ENCODE results near the gene CRY2. TPM values are rescaled to one million over a fixed set of nuclear protein-coding genes. Genes with fewer than 3 reads are reported as not detected.
A peak's percentile ranks its signal among the peaks of the same experiment; 100 is the strongest.
"Not testable (repeated sequence)": the region's sequence is repeated elsewhere in the genome, so short reads cannot be mapped to it uniquely, and the experiment has no call there.

CRY2 gene
- total and polyA plus RNA-seq, 5 experiments from 2014 or later, result 24.3 to 64.5 (median 33.4) TPM

DNA sequence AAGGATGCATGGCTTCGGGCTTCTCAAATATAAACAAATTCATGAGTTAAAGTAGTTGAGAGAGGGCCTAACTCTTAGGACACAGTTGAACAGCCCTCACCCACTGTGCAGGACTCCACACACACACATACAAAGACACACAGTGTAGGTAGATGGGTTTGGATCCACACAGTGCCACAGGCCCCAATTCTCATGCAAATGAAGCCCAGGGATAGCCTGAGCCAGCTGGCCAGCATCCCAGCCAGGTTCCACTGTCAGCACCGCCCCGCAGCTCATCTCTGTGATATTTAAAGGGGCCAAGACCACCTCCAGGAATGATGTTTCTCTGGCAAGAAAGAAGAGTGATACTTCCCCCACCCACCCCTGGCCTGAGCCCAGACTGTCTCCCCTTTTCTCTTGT, 30.7 kb upstream of the CRY2 start:
- H3K27me3 Mint-ChIP-seq, result peaks cover 0 to 4% (median 0%) of the 10 kb centered on the region in 5 donors
- ATAC-seq (no peak), DNase-seq (no peak)
- no peaks in the 10 kb centered on the region for H3K9me3 Mint-ChIP-seq
- H3K36me3 Mint-ChIP-seq, result peaks cover 0 to 3% (median 0%) of the 10 kb centered on the region in 3 donors
- POLR2A ChIA-PET, result no interaction called here
- H3K27ac Mint-ChIP-seq, result no peak overlapping the region
- peaks cover 0 to 9% (median 5%) of the 10 kb centered on the region in 4 donors for H3K4me1 Mint-ChIP-seq
- H3K4me3 Mint-ChIP-seq, result no peak overlapping the region

DNA sequence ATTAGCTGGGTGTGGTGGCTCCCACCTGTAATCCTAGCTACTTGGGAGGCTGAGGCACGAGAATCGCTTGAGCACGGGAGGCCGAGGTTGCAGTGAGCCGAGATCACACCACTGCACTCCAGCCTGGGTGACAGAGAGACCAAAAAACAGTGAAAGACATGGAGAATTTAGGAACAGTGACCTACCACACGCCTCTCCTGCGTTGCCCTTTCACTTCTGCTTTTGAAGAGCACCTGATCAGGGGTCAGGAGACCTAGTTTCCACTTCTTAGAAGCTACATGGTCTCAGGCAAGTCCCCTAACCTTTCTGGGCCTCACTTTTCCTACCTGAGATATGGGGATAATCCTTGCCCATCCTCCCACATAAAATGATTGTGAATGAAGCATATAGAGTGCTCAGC, 30.1 kb upstream of the CRY2 start:
- Mint-ChIP-seq H3K36me3 (peaks cover 0 to 2% (median 0%) of the 10 kb centered on the region in 3 donors), H3K27ac (peak overlapping the region in 1 of 10 donors; percentile 14), H3K9me3 (no peaks in the 10 kb centered on the region), H3K27me3 (peaks cover 0 to 4% (median 0%) of the 10 kb centered on the region in 5 donors), H3K4me3 (no peak overlapping the region), H3K4me1 (peaks cover 0 to 9% (median 5%) of the 10 kb centered on the region in 4 donors)
- no peak for ATAC-seq
- POLR2A ChIA-PET, result no interaction called here
- no peak for DNase-seq

DNA sequence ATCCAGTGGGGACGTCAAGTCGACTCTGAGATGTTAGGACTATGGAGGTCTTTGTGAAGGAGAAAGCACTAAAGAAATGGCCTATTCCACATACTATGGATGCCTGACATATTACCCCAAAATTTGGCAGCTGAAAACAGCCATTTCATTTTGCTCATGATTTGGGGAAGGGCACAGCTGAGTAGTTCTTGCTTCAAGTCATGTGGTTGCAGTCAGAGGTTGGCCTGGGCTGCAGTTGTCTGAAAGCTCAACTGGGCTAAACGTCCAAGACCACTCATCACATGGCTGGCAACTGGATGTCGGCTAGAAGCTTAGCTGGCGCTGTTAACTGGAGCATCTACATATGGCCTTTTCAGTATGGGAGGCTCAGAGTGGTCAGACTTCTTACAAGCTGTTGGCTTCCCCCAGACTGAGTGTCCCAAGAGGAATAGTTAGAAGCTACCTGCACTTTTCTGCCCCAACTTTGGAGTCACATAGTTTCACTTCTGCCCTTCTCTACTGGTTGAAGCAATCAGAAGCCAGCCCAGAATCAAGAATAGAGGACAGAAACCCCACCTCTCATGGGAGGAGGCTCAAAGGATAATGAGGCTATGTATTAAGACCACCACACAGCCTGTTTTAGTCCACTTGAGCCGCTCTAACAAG, 28.2 kb upstream of the CRY2 start:
- no peaks in the 10 kb centered on the region for H3K36me3 Mint-ChIP-seq
- DNase-seq, result no peak
- no peak overlapping the region for H3K27ac Mint-ChIP-seq
- POLR2A ChIA-PET, result no interaction called here
- no peak overlapping the region for H3K4me3 Mint-ChIP-seq
- peaks cover 0 to 9% (median 3%) of the 10 kb centered on the region in 4 donors for H3K4me1 Mint-ChIP-seq
- H3K27me3 Mint-ChIP-seq, result peaks cover 0 to 4% (median 0%) of the 10 kb centered on the region in 5 donors
- peaks cover 0 to 1% (median 0%) of the 10 kb centered on the region in 9 donors for H3K9me3 Mint-ChIP-seq
- ATAC-seq, result no peak

- DNase-seq (no peak), ATAC-seq (no peak)
- POLR2A ChIA-PET, result no interaction called here
- no peak overlapping the region for H3K4me3 Mint-ChIP-seq
- peaks cover 0 to 9% (median 2%) of the 10 kb centered on the region in 4 donors for H3K4me1 Mint-ChIP-seq
- H3K27ac Mint-ChIP-seq, result no peak overlapping the region
- H3K27me3 Mint-ChIP-seq, result peaks cover 0 to 7% (median 3%) of the 10 kb centered on the region in 5 donors
- H3K36me3 Mint-ChIP-seq, result no peaks in the 10 kb centered on the region
- H3K9me3 Mint-ChIP-seq, result peaks cover 0 to 1% (median 0%) of the 10 kb centered on the region in 9 donors
Observed at GRCh38 chr11:45820211-45820857, 26.9 kb upstream of the CRY2 start.

DNA sequence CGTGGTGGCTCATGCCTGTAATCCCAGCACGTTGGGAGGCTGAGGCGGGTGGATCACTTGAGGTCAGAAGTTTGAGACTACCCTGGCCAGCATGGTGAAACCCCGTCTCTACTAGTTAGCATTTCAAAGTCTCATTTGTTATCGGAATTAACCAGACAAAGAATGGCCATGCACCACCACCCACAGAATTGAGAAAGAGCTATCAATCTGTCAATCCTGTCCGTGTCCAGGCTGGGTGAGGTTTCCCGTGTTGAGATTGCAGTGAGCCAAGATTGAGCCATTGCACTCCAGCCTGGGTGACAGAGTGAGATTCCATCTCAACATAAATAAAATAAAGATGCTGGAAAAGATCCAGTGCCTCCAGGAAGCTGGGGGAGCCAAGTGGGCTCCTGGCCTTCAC, 20.8 kb upstream of the CRY2 start:
- POLR2A ChIA-PET, H3K27ac Mint-ChIP-seq, H3K4me3 Mint-ChIP-seq, H3K4me1 Mint-ChIP-seq, ATAC-seq, H3K36me3 Mint-ChIP-seq, DNase-seq, H3K9me3 Mint-ChIP-seq: not testable (repeated sequence)
- H3K27me3 Mint-ChIP-seq, result peaks cover under 1 to 23% (median 9%) of the 10 kb centered on the region in 5 donors

GRCh38 chr11:45827123-45827522, 20.2 kb upstream of the CRY2 start:
- peaks cover 3 to 23% (median 9%) of the 10 kb centered on the region in 5 donors for H3K27me3 Mint-ChIP-seq
- ATAC-seq (no peak), DNase-seq (no peak)
- peaks cover 0 to 3% (median 0%) of the 10 kb centered on the region in 3 donors for H3K36me3 Mint-ChIP-seq
- peaks cover 0 to 1% (median 0%) of the 10 kb centered on the region in 9 donors for H3K9me3 Mint-ChIP-seq
- no peaks in the 10 kb centered on the region for H3K4me1 Mint-ChIP-seq
- POLR2A ChIA-PET, result no interaction called here
- no peak overlapping the region for H3K4me3 Mint-ChIP-seq
- no peak overlapping the region for H3K27ac Mint-ChIP-seq

DNA sequence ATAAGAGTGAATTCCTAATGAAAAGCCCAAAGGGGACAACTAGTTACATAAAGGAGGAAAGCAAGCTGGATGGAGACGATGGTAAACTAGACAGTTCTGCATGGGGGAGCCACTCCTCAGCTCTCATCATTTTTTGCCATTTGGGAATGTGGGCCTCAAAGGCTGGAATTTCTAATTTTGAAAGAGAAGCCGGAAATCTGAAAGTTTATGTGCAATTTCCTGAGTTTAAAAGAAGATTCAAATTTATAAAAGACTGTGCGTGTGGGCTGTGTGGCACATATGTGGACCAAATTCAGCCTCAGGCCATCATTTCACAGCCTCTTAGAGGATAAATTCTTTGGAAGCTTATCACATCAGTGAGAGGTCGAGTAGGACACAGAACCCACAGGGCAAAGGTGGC, 18.3 kb upstream of the CRY2 start:
- DNase-seq (no peak), ATAC-seq (no peak)
- Mint-ChIP-seq H3K4me3 (no peak overlapping the region), H3K27ac (no peak overlapping the region), H3K9me3 (no peaks in the 10 kb centered on the region), H3K36me3 (peaks cover 0 to 3% (median 0%) of the 10 kb centered on the region in 3 donors), H3K27me3 (peaks cover 3 to 23% (median 9%) of the 10 kb centered on the region in 5 donors), H3K4me1 (peaks cover 3 to 5% (median 4%) of the 10 kb centered on the region in 4 donors)
- POLR2A ChIA-PET, result no interaction called here

- Mint-ChIP-seq H3K27ac (peak overlapping the region in 1 of 10 donors; percentile 28), H3K27me3 (peaks cover 0 to 21% (median 9%) of the 10 kb centered on the region in 5 donors), H3K4me3 (no peak overlapping the region), H3K9me3 (no peaks in the 10 kb centered on the region), H3K4me1 (peaks cover 4 to 12% (median 10%) of the 10 kb centered on the region in 4 donors), H3K36me3 (peaks cover 0 to 3% (median 0%) of the 10 kb centered on the region in 3 donors)
- POLR2A ChIA-PET, result no interaction called here
- DNase-seq (no peak), ATAC-seq (no peak)
Observed at GRCh38 chr11:45830596-45830995, 16.7 kb upstream of the CRY2 start.

- DNase-seq (no peak), ATAC-seq (no peak)
- POLR2A ChIA-PET, result no interaction called here
- Mint-ChIP-seq H3K9me3 (no peaks in the 10 kb centered on the region), H3K4me1 (peaks cover 4 to 12% (median 10%) of the 10 kb centered on the region in 4 donors), H3K36me3 (peaks cover 0 to 3% (median 0%) of the 10 kb centered on the region in 3 donors), H3K4me3 (no peak overlapping the region), H3K27me3 (peaks cover 0 to 6% (median 4%) of the 10 kb centered on the region in 5 donors), H3K27ac (no peak overlapping the region)
Observed at GRCh38 chr11:45832811-45833441, 14.3 kb upstream of the CRY2 start.

- DNase-seq, result no peak
- peaks cover 4 to 12% (median 10%) of the 10 kb centered on the region in 4 donors for H3K4me1 Mint-ChIP-seq
- POLR2A ChIA-PET, result no interaction called here
- no peak overlapping the region for H3K27ac Mint-ChIP-seq
- ATAC-seq, result no peak
- peaks cover 0 to 3% (median 0%) of the 10 kb centered on the region in 3 donors for H3K36me3 Mint-ChIP-seq
- peaks cover 0 to 6% (median 1%) of the 10 kb centered on the region in 5 donors for H3K27me3 Mint-ChIP-seq
- H3K4me3 Mint-ChIP-seq, result peak overlapping the region in 1 of 10 donors; percentile 9
- H3K9me3 Mint-ChIP-seq, result no peaks in the 10 kb centered on the region
Observed at GRCh38 chr11:45833761-45834160, 13.5 kb upstream of the CRY2 start.

DNA sequence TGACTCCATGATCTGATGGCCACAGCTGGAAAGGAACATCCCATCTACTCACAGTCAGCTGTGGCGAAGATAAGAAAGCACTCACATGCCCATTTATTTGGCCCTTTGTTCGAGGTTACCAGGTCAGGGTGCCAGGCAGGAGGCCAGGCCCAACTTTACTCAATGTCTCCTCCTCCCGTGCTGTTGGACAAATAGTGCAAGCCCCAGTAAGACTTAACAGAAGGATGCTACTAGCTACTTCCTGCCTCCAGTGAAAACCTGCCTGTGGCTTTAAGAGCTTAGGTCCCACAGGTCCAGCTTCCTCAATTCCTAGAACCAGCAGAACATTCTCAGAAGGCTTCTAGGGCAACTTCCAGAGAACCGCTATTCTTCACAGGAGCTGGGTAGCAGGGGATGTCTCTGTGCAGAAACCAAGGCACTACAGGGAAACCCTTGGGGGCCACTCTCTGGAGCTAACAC, 12.9 kb upstream of the CRY2 start:
- Mint-ChIP-seq H3K27ac (peak overlapping the region in 4 of 10 donors; percentile 5 to 66 (median 19)), H3K36me3 (peaks cover 0 to 3% (median 0%) of the 10 kb centered on the region in 3 donors), H3K27me3 (peaks cover 0 to 6% (median 1%) of the 10 kb centered on the region in 5 donors), H3K9me3 (no peaks in the 10 kb centered on the region), H3K4me3 (no peak overlapping the region), H3K4me1 (peaks cover 4 to 12% (median 10%) of the 10 kb centered on the region in 4 donors)
- ATAC-seq (no peak), DNase-seq (no peak)
- POLR2A ChIA-PET, result no interaction called here

DNA sequence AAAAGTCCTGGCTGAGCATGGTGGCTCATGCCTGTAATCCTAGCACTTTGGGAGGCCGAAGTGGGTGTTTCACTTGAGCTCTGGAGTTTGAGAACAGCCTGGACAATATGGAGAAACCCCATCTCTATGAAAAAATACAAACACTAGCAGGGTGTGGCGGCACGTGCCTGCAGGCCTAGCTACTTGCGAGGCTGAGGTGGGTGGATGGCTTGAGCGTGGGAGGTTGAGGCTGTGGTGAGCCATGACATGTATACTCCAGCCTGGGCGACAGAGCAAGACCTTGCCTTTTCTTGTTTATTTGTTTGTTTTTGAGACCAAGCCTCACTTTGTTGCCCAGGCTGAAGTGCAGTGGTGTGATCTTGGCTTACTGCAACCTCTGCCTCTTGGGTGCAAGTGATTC, 8.1 kb upstream of the CRY2 start:
- Mint-ChIP-seq H3K27me3 (peaks cover 0 to 3% (median 0%) of the 10 kb centered on the region in 5 donors), H3K9me3 (no peaks in the 10 kb centered on the region), H3K4me3 (no peak overlapping the region), H3K4me1 (peaks cover 4 to 16% (median 15%) of the 10 kb centered on the region in 4 donors), H3K27ac (no peak overlapping the region), H3K36me3 (no peaks in the 10 kb centered on the region)
- ATAC-seq (no peak), DNase-seq (no peak)
- POLR2A ChIA-PET, result no interaction called here

DNA sequence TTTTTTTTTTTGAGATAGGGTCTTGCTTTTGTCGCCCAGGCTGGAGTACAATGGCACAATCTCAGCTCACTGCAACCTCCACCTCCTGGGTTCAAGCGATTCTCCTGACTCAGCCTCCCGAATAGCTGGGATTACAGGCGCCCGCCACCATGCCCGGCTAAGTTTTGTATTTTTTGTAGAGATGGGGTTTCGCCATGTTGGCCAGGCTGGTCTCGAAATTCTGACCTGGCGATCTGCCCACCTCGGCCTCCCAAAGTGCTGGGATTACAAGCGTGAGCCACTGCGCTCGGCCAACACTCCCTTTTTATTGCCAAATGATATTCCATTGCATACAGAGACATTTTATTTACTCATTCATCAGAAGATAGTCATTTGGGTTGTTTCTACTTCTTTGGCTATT, 7.0 kb upstream of the CRY2 start:
- not testable (repeated sequence) for H3K27ac Mint-ChIP-seq, ATAC-seq
- H3K4me1 Mint-ChIP-seq, result peaks cover 4 to 13% (median 12%) of the 10 kb centered on the region in 4 donors

More for the DNA sequence above, 7.0 kb upstream of the CRY2 start:
- DNase-seq, H3K36me3 Mint-ChIP-seq, H3K27me3 Mint-ChIP-seq, H3K4me3 Mint-ChIP-seq, H3K9me3 Mint-ChIP-seq, POLR2A ChIA-PET: not testable (repeated sequence)

All from naive thymus-derived CD8-positive, alpha-beta T cell (primary cell).